Chondrocyte (in vitro differentiated cells): Measurements from ENCODE around the gene MYCL. TPM values are rescaled to one million over a fixed set of nuclear protein-coding genes. Genes with fewer than 3 reads are reported as not detected.
A peak's percentile ranks its signal among the peaks of the same experiment; 100 is the strongest.

Source experiments
- DNase-seq: peaks from one replicate; pipeline ENCODE4 v3.0.0; 2021; ENCODE audit warnings: mixed read lengths, low spot score
- H3K27ac Mint-ChIP-seq: one replicate; pipeline ENCODE4 v1.8.0; 2021; ENCODE audit warnings: mild to moderate bottlenecking, moderate library complexity, mixed read lengths; ENCODE audit not compliant: unreplicated experiment
- H3K27me3 Mint-ChIP-seq: 2 replicates; pipeline ENCODE4 v1.8.0; 2021; ENCODE audit warnings: low read depth, mixed read lengths
- H3K36me3 Mint-ChIP-seq: 2 replicates; pipeline ENCODE4 v1.8.0; 2021; ENCODE audit warnings: low read depth, mixed read lengths
- H3K4me1 Mint-ChIP-seq: 2 replicates; pipeline ENCODE4 v1.8.0; 2021; ENCODE audit warnings: low read depth, mild to moderate bottlenecking, mixed read lengths
- H3K4me3 Mint-ChIP-seq: one replicate; pipeline ENCODE4 v1.8.0; 2021; ENCODE audit warnings: mild to moderate bottlenecking, moderate library complexity, mixed read lengths; ENCODE audit not compliant: unreplicated experiment
- H3K9me3 Mint-ChIP-seq: 2 replicates; pipeline ENCODE4 v1.8.0; 2021; ENCODE audit warnings: low read depth, mixed read lengths
- CTCF ChIP-seq: fragments of 200-600 bp; sonication (generic); IDR thresholded peaks from 2 replicates; pipeline ENCODE4 v1.5.0; 2021; ENCODE audit warnings: antibody characterized with exemption, mild to moderate bottlenecking, moderate library complexity
- total RNA-seq: library from RNA; stranded (reverse); gene quantifications from 3 replicates; pipeline ENCODE4 v1.2.1, GENCODE V29; 2021

MYCL gene
- total RNA-seq, 1 donor from 2014 or later = 0.47 TPM

- H3K36me3 Mint-ChIP-seq = peaks cover 3% of the 10 kb centered on the region
- no peaks in the 10 kb centered on the region for H3K4me1 Mint-ChIP-seq
- peaks cover 6% of the 10 kb centered on the region for H3K9me3 Mint-ChIP-seq
Observed at GRCh38 chr1:39907528-39908453, 6.1 kb upstream of the MYCL start.

GRCh38 chr1:39905172-39905571 is 3.5 kb upstream of the MYCL start:
- DNase-seq = no peak
- Mint-ChIP-seq H3K9me3 (peaks cover 6% of the 10 kb centered on the region), H3K27ac (no peak overlapping the region), H3K27me3 (peaks cover 32% of the 10 kb centered on the region), H3K4me1 (peaks cover 7% of the 10 kb centered on the region), H3K4me3 (no peak overlapping the region), H3K36me3 (peaks cover 3% of the 10 kb centered on the region)
- no peak for TF ChIP-seq CTCF

More at GRCh38 chr1:39907528-39908453, 6.1 kb upstream of the MYCL start:
- DNase-seq = no peak
- Mint-ChIP-seq H3K4me3 (no peak overlapping the region), H3K27me3 (peaks cover 29% of the 10 kb centered on the region), H3K27ac (no peak overlapping the region)
- TF ChIP-seq CTCF = no peak

GRCh38 chr1:39902460-39902807 is 717 bp upstream of the MYCL start:
- TF ChIP-seq CTCF = peak; percentile 38
- DNase-seq = no peak
- Mint-ChIP-seq H3K4me3 (peak overlapping the region; percentile 65), H3K9me3 (no peaks in the 10 kb centered on the region), H3K4me1 (peaks cover 7% of the 10 kb centered on the region), H3K27ac (no peak overlapping the region), H3K27me3 (peaks cover 46% of the 10 kb centered on the region), H3K36me3 (peaks cover under 1% of the 10 kb centered on the region)

- H3K4me3 Mint-ChIP-seq = peak overlapping the region; percentile 61
- H3K27ac Mint-ChIP-seq = no peak overlapping the region
- no peak for TF ChIP-seq CTCF
- peaks cover 15% of the 10 kb centered on the region for H3K4me1 Mint-ChIP-seq
- peak; percentile 94 for DNase-seq
- peaks cover 45% of the 10 kb centered on the region for H3K27me3 Mint-ChIP-seq
- H3K9me3 Mint-ChIP-seq = no peaks in the 10 kb centered on the region
- no peaks in the 10 kb centered on the region for H3K36me3 Mint-ChIP-seq
Observed at GRCh38 chr1:39901464-39901713, 328 bp downstream of the MYCL start.

GRCh38 chr1:39900662-39901463 is 854 bp downstream of the MYCL start:
- no peak overlapping the region for H3K27ac Mint-ChIP-seq
- H3K36me3 Mint-ChIP-seq = no peaks in the 10 kb centered on the region
- peaks cover 15% of the 10 kb centered on the region for H3K4me1 Mint-ChIP-seq
- no peak for TF ChIP-seq CTCF
- DNase-seq = no peak
- H3K9me3 Mint-ChIP-seq = no peaks in the 10 kb centered on the region
- H3K4me3 Mint-ChIP-seq = peak overlapping the region; percentile 61
- peaks cover 44% of the 10 kb centered on the region for H3K27me3 Mint-ChIP-seq
